Brain microvascular endothelial cell (primary cell): ENCODE measurements around the gene WDR70.
A peak's percentile ranks its signal among the peaks of the same experiment; 100 is the strongest.

Source experiments
- DNase-seq: peaks from one replicate; pipeline ENCODE4 v3.0.0-alpha.2; 2020
- H3K27ac ChIP-seq: fragments of 250-450 bp; sonication (Bioruptor Pico); 2 replicates; pipeline ENCODE4 v1.5.1; 2020; ENCODE audit warnings: mild to moderate bottlenecking, moderate library complexity
- H3K27me3 ChIP-seq: fragments of 250-450 bp; sonication (Bioruptor Pico); replicated peaks from 2 replicates; pipeline ENCODE4 v1.5.1; 2020; ENCODE audit warnings: mild to moderate bottlenecking
- H3K36me3 ChIP-seq: fragments of 250-450 bp; sonication (Bioruptor Pico); replicated peaks from 2 replicates; pipeline ENCODE4 v1.5.1; 2020; ENCODE audit warnings: mild to moderate bottlenecking
- H3K4me3 ChIP-seq: 2 replicates; pipeline ENCODE4 v1.5.1; 2011; ENCODE audit warnings: low read depth, mild to moderate bottlenecking, control low read depth, low read length, moderate library complexity
- CTCF ChIP-seq: IDR thresholded peaks from 2 replicates; pipeline ENCODE4 v1.5.1; 2011; ENCODE audit warnings: low read depth, mild to moderate bottlenecking, moderate library complexity, low read length, control low read depth, inconsistent platforms; ENCODE audit errors: missing control alignments
- in situ Hi-C: cut with HindIII; loops from 2 replicates; pipeline ENCODE4 v1.10.0; 2017; ENCODE audit warnings: low sequenced_read_pairs, low pct_ligation_motif_present

The WDR70 gene

DNA sequence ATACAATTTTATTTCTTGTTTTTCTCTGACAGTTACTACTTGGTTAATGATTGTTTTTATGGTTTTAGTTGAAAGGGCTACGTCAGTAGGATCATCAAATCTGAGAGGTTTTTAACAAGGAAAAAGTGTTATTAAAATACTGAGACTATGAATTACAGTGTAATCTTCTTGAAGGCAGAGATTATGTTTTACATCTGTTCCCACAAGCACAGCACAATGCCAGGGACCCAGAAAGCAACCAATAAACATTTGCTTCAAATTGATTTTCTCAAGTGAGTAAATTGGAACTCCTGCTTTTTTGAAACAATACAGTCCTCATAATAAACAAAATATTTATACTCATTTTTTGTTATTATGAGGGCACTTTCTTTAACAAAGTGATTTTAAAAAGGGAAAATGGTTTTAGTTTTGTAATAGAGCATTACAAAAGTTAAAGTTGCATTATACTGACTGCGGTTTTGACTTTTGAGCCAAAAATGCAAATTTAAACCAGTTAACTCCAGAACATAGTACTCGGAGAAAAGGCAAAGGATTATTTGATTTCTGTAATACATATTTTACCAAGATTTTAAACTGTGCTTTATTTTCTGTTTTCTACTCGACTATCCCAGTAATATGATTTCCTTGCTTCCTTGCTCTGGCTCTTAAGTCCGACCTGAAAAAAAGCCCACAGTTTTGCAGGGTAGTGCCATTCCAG lies 283.8 kb downstream of the WDR70 start:
- no peaks in the 10 kb centered on the region for H3K36me3 ChIP-seq
- no peaks in the 10 kb centered on the region for H3K27me3 ChIP-seq
- in situ Hi-C loops = no loop called here
- TF ChIP-seq CTCF = no peak
- no peak overlapping the region for H3K27ac ChIP-seq
- no peak for DNase-seq
- H3K4me3 ChIP-seq = no peak overlapping the region

GRCh38 chr5:37663538-37663937 lies 284.4 kb downstream of the WDR70 start:
- Histone ChIP-seq H3K27me3 (no peaks in the 10 kb centered on the region), H3K36me3 (no peaks in the 10 kb centered on the region), H3K27ac (no peak overlapping the region), H3K4me3 (no peak overlapping the region)
- in situ Hi-C loops = no loop called here
- no peak for DNase-seq
- TF ChIP-seq CTCF = no peak

DNA sequence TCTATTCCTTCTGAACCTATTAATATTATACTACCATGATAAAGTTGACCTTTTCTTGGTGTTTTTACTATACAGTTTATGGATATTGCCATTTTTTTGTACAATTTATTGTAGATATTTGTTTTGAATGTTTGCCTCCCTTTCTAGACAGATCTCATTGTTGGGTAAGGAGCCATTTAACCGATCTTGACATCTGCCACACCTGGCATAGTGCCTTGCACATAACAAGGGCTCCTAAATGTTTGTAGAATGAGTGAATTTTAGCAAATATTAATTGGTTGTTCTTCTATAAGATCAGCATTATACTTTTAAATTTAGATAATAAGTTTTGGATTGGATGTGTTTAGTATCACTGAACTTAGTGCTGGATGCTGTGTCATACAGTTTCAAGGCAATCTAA lies 285.4 kb downstream of the WDR70 start:
- Histone ChIP-seq H3K27ac (no peak overlapping the region), H3K27me3 (no peaks in the 10 kb centered on the region), H3K36me3 (no peaks in the 10 kb centered on the region), H3K4me3 (no peak overlapping the region)
- DNase-seq = no peak
- TF ChIP-seq CTCF = no peak
- in situ Hi-C loops = no loop called here

GRCh38 chr5:37665272-37665671 lies 286.2 kb downstream of the WDR70 start:
- TF ChIP-seq CTCF = no peak
- no peak overlapping the region for H3K4me3 ChIP-seq
- H3K27ac ChIP-seq = no peak overlapping the region
- no peaks in the 10 kb centered on the region for H3K27me3 ChIP-seq
- H3K36me3 ChIP-seq = no peaks in the 10 kb centered on the region
- in situ Hi-C loops = no loop called here
- peak; percentile 43 for DNase-seq

GRCh38 chr5:37665889-37666288 lies 286.8 kb downstream of the WDR70 start:
- no peak overlapping the region for H3K27ac ChIP-seq
- H3K27me3 ChIP-seq = no peaks in the 10 kb centered on the region
- no peak overlapping the region for H3K4me3 ChIP-seq
- in situ Hi-C loops = no loop called here
- H3K36me3 ChIP-seq = no peaks in the 10 kb centered on the region
- no peak for TF ChIP-seq CTCF
- DNase-seq = no peak

- H3K4me3 ChIP-seq = no peak overlapping the region
- no peaks in the 10 kb centered on the region for H3K36me3 ChIP-seq
- H3K27me3 ChIP-seq = no peaks in the 10 kb centered on the region
- no peak for TF ChIP-seq CTCF
- DNase-seq = no peak
- no peak overlapping the region for H3K27ac ChIP-seq
- in situ Hi-C loops = no loop called here
These were observed 288.3 kb downstream of the WDR70 start for GRCh38 chr5:37667430-37667829.
